ENCODE data around the gene BMF. TPM values are rescaled to one million over a fixed set of nuclear protein-coding genes. Genes with fewer than 3 reads are reported as not detected.
"Not testable (repeated sequence)": the region's sequence is repeated elsewhere in the genome, so short reads cannot be mapped to it uniquely, and the experiment has no call there.

Gene BMF
- total and polyA plus RNA-seq, 7 donors: 0.65 to 7.2 (median 3.4) TPM

DNA sequence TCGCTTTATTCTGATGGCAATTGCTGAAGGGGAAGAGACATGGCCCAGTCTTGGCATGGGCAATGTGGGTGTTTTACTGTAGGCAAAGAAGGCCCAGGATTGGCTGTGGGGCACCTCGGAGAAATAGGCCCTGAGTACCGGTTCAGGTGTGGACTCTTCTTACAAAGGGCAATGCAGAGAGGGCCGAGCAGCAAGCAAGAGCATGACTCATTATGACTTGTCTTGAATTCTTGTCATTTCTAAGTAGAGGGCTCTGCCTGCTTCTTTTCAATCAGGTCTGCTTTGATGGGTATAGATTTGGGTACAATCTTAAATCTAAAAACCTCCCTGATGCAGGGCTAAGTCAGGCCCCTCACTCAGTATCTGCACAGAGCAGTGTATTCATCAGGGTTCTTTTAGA is 37.4 kb upstream of the BMF start:
- Histone ChIP-seq H3K9me3 (no peaks in the 10 kb centered on the region), H3K27me3 (ENCODE audit: insufficient read depth in 3 of 3, low read length in 2 of 3) (no peaks in the 10 kb centered on the region), H3K36me3 (ENCODE audit: insufficient read depth in 1 of 2, low read depth in 1 of 2) (no peaks in the 10 kb centered on the region), H3K4me1 (peaks cover 10% of the 10 kb centered on the region), H3K27ac (no peak overlapping the region), H3K4me3 (no peak overlapping the region)
- no peak for DNase-seq
- no peak for ATAC-seq
- 88 to 96% (median 90%) methylated on average over 4 of the region's 4 CpGs for WGBS, 3 donors
- TF ChIP-seq, protein P1, sequence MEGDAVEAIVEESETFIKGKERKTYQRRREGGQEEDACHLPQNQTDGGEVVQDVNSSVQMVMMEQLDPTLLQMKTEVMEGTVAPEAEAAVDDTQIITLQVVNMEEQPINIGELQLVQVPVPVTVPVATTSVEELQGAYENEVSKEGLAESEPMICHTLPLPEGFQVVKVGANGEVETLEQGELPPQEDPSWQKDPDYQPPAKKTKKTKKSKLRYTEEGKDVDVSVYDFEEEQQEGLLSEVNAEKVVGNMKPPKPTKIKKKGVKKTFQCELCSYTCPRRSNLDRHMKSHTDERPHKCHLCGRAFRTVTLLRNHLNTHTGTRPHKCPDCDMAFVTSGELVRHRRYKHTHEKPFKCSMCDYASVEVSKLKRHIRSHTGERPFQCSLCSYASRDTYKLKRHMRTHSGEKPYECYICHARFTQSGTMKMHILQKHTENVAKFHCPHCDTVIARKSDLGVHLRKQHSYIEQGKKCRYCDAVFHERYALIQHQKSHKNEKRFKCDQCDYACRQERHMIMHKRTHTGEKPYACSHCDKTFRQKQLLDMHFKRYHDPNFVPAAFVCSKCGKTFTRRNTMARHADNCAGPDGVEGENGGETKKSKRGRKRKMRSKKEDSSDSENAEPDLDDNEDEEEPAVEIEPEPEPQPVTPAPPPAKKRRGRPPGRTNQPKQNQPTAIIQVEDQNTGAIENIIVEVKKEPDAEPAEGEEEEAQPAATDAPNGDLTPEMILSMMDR (IDR thresholded peaks at IDR 0.05): no peak
- intact Hi-C loops (cut with DNase I): loop anchor here in 1 of 2 donors (5.0 kb wide), 1 partner anchor 34 kb away; no protein-coding TSS in a partner anchor

DNA sequence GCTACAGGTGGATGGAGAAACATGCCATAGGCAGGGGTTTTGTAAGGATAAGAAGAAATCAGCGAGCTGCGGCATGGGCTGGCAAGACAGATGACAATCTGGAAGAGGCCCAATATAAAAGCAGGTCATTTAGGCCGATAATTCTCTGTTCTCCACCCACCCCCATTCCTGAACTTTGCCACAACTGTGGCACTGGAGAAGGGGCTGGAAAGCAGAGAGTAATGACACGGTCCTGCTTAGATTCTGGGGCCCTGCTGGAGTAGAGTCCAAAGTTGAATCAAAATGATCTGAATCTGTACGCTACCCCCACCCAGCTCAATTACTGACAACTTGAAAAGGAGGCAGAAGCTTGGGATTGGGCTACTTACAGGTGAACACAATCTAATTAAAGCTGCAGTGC is 33.7 kb upstream of the BMF start:
- H3K4me3 ChIP-seq: no peak overlapping the region
- no peaks in the 10 kb centered on the region for H3K4me1 ChIP-seq
- no peaks in the 10 kb centered on the region for H3K9me3 ChIP-seq
- ATAC-seq: no peak
- TF ChIP-seq, protein P1 (IDR thresholded peaks at IDR 0.05): no peak
- no peaks in the 10 kb centered on the region for H3K27me3 ChIP-seq (ENCODE audit: insufficient read depth in 3 of 3, low read length in 2 of 3)
- H3K27ac ChIP-seq: no peak overlapping the region
- DNase-seq: no peak
- H3K36me3 ChIP-seq (ENCODE audit: insufficient read depth in 1 of 2, low read depth in 1 of 2): no peaks in the 10 kb centered on the region
- intact Hi-C loops (cut with DNase I): no loop called here
- WGBS, 3 donors: 72 to 83% (median 73%) methylated on average over 5 of the region's 5 CpGs

DNA sequence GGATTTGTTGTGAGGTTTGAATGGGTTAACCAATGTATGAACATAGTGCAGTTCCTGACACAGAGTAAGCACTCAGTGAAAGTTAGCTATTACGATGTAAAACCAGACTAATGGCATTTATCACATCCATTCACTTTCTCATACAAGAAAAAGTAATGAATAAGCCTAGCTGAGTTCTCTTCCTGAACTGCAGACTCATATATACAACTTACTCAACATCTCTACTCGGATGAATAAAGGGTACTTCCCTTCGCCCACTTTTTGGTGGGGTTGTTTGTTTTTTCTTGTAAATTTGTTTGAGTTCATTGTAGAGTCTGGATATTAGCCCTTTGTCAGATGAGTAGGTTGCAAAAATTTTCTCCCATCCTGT is 29.5 kb upstream of the BMF start:
- ATAC-seq; H3K4me3 ChIP-seq; H3K4me1 ChIP-seq; H3K27me3 ChIP-seq (ENCODE audit: insufficient read depth in 3 of 3, low read length in 2 of 3); intact Hi-C loops (cut with DNase I); H3K36me3 ChIP-seq (ENCODE audit: insufficient read depth in 1 of 2, low read depth in 1 of 2); H3K27ac ChIP-seq; DNase-seq; H3K9me3 ChIP-seq: not testable (repeated sequence)
- WGBS, 3 donors: 53 to 75% (median 59%) methylated on average over 3 of the region's 3 CpGs

DNA sequence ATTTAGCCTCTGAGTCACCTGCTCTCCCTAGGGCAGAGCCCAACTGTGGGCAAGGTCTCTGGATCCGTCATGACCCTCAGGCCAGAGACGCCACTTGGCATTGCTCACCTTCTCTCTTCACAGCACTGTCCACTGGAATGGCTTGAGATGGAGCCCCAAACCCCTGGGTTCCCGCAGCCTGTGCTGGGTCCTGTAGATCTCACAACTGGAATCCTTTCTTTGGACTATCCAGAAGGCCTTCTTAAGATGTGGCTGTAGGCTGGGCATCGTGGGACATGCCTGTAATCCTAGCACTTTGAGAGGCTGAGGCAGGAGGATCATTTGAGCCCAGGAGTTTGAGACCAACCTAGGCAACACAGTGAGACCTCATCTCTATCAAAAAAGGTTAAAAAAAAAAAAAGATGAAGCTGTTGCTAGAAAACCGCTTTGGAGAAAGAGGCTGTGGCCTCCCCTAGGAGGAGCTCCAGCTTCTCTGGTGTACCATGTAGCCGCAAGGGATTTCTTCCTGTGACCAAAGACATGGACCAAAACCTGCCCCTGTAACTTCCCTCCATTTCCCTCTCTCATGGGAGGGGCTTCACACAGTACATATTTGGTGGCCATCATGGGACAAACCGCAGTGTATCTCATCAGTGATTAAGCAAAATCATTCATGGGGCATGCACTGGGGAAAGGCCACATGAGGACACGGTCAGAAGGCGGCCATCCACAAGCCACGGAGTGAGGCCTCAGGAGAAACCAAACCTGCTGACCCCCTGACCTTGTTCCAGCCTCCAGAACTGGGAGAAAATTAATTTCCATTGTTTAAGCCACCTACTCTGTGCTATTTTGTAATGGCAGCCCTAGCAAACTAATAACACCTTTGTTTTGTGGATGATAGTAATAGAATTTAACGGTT is 28.9 kb upstream of the BMF start:
- peak in 1 of 4 donors; percentile 22 for ATAC-seq
- no peaks in the 10 kb centered on the region for H3K9me3 ChIP-seq
- H3K4me3 ChIP-seq: no peak overlapping the region
- 90 to 92% (median 91%) methylated on average over 11 of the region's 11 CpGs for WGBS, 3 donors
- no peaks in the 10 kb centered on the region for H3K4me1 ChIP-seq
- H3K36me3 ChIP-seq (ENCODE audit: insufficient read depth in 1 of 2, low read depth in 1 of 2): no peaks in the 10 kb centered on the region
- no peaks in the 10 kb centered on the region for H3K27me3 ChIP-seq (ENCODE audit: insufficient read depth in 3 of 3, low read length in 2 of 3)
- DNase-seq: no peak
- TF ChIP-seq, protein P1 (IDR thresholded peaks at IDR 0.05): no peak
- no peak overlapping the region for H3K27ac ChIP-seq
- intact Hi-C loops (cut with DNase I): no loop called here

DNA sequence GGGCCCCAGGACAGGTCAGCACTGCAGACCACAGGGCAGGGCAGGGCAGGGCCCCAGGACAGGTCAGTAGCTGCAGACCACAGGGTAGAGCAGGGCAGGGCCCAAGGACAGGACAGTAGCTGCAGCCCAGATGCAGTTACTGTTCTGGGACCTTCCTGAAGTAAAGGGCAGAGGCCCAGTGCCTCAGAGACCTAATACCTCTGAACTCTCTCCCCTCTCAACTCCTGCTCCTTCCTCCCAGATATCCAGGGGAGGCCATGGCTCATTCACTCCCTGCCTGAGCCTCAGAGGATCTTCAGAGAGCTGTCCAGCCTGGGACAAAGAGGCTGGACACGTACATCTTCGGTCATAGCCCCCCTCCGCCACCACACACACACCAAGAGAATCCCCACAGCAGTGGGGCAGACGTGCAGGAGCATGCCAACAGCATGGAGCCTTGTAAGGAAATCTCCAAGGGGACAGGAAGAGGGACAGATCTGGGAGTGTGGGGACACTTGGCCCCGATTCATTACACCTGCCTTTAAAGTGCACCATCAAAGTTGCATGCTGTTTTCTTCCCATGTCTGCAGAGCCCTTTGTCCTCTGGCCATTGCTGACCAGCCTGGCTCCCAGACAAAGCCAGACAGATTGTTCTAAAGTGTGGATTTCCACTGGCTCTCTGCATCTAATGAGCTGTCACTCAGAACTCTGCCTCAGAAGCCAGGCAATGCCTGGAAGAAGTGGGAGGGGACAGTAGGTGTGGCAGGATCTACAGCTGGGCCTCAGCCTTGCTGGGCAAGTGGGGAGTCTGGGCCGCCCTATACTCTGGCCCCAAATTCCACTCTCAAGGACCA is 28.0 kb upstream of the BMF start:
- Histone ChIP-seq H3K4me1 (no peaks in the 10 kb centered on the region), H3K9me3 (no peaks in the 10 kb centered on the region), H3K27me3 (ENCODE audit: insufficient read depth in 3 of 3, low read length in 2 of 3) (no peaks in the 10 kb centered on the region), H3K36me3 (ENCODE audit: insufficient read depth in 1 of 2, low read depth in 1 of 2) (no peaks in the 10 kb centered on the region), H3K4me3 (no peak overlapping the region), H3K27ac (no peak overlapping the region)
- intact Hi-C loops (cut with DNase I): no loop called here
- TF ChIP-seq, protein P1 (IDR thresholded peaks at IDR 0.05): no peak
- WGBS, 3 donors: 88 to 89% (median 89%) methylated on average over 6 of the region's 6 CpGs
- DNase-seq: no peak
- no peak for ATAC-seq

DNA sequence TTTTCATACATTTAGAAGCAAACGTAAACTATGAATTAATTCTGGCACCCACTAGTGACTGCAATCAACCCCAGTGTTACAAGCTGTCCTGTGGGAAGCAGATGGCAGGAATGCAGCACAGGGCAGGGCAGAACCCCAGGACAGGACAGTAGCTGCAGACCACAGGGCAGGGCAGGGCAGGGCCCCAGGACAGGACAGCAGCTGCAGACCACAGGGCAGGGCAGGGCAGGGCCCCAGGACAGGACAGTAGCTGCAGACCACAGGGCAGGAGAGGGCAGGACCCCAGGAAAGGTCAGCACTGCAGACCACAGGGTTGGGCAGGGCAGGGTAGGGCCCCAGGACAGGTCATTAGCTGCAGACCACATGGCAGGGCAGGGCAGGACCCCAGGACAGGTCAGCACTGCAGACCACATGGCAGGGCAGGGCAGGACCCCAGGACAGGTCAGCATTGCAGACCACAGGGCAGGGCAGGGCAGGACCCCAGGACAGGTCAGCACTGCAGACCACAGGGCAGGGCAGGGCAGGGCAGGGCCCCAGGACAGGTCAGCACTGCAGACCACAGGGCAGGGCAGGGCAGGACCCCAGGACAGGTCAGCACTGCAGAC is 27.3 kb upstream of the BMF start:
- H3K4me1 ChIP-seq; H3K36me3 ChIP-seq (ENCODE audit: insufficient read depth in 1 of 2, low read depth in 1 of 2); H3K27me3 ChIP-seq (ENCODE audit: insufficient read depth in 3 of 3, low read length in 2 of 3); intact Hi-C loops (cut with DNase I); H3K9me3 ChIP-seq; H3K27ac ChIP-seq; DNase-seq; ATAC-seq; H3K4me3 ChIP-seq: not testable (repeated sequence)
- WGBS, 3 donors: 71 to 92% (median 72%) methylated on average over 1 of the region's 1 CpG

All from psoas muscle (tissue), 8 donors.